Stimulated activated CD4-positive, alpha-beta T cell treated with anti-CD3 and anti-CD28 coated beads, Interleukin-1b, Interleukin-23, amount 100 ng/mL, for 4 hours (primary cell): ENCODE results near the gene CLEC2A.
"Not testable (repeated sequence)": the region's sequence is repeated elsewhere in the genome, so short reads cannot be mapped to it uniquely, and the experiment has no call there.

Source experiments
- DNase-seq, 2 donors: peaks; one replicate each; pipeline ENCODE4 v3.0.0-alpha.2; 2020; ENCODE audit warnings: low read depth in 2 of 2

CLEC2A gene

DNA sequence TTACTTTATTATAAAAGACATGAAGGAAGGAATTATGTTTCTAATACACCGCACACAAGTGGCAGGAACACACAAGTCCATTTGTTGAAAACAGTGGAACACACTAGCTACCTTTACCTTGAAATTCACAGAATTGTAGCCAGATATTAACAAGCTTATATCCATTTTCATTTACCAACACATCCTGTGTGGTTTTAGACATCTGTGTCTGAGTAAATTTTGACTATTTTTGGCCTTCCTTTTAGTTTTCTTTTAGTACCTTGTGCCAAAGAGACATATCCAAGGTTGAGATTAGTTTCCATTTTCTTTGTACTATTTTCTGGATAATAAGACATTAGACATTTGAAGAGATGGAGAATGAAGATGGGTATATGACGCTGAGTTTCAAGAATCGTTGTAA, 50.9 kb downstream of the CLEC2A start, which contains the start of gene KLRF2:
Gene KLRF2 (plus strand): TSS at position 244 of the 400 bp plus-strand sequence. CDS start 107 bp downstream, at position 351.
- no peak for DNase-seq

DNA sequence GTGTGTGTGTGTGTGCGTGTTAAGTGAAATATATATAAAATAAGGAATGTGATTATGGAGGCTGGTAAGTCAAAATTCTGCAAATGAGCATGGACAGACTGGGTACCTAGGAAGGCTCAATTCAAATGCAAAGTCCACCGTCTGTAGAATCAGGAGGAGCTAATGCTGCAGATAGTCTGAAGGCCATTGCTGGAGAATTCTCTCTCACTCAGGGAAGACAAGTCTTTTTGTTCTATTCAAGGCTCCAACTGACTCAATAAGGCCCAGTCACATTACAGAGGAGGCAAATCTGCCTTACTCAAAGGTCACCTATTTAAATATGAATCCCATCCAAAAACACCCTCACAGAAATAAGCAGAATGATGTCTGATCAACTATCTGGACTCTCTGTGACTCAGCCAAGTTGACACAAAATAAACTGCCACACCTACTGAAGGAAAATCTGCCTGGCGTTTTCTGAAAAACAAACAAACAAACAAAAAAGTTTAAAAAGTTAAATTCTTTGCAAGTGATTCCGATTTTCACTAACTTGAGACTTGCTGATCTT, 51.6 kb downstream of the CLEC2A start:
- DNase-seq: no peak

GRCh38 chr12:9876120-9876519, 56.0 kb downstream of the CLEC2A start:
- DNase-seq: not testable (repeated sequence)

GRCh38 chr12:9872742-9873141, 59.4 kb downstream of the CLEC2A start:
- no peak for DNase-seq

GRCh38 chr12:9872162-9872561, 60.0 kb downstream of the CLEC2A start:
- DNase-seq: no peak

GRCh38 chr12:9870286-9870866, 61.8 kb downstream of the CLEC2A start:
- DNase-seq: no peak

DNA sequence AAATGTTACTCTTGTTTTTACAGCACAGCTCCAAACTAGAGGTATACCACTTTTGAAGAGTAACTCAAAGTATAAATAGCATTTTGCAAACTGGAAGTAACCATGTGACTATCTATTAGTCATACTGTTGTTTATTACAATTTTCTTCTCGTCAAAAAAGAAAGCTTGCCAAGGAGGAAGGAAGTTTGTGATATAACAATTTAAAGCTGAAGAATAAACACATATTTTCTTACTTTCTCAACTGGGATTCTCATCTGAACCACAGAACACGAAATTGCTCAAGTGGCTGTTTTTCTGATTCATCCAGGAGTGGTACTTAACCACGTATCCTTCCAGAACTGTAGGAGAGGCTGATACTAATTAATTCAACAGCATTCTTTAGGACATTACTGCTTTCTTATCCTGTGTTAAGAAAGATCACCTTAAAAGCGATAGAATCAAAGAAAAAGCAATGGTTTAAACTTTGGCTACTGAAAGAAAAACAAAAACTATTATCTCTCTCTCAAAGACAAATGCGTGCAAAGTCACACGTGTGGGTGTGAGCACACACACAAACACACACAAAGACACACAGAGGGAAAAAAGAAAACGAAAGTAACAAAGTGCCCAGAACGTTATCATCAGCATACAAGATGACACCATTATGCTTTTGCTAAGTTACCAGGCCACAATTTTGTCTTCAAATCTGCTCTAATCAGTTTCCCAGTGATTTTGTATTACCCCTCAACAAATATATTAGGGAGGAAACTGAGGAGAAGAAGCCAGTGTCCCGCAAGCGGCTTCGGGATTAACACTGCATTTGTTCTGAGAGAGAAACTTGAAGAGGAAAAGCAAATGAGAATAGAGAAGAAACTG, 62.6 kb downstream of the CLEC2A start, which contains the start of gene CLEC2B:
Gene CLEC2B (minus strand): TSS at position 48 of the 855 bp plus-strand sequence.
- DNase-seq: no peak

DNA sequence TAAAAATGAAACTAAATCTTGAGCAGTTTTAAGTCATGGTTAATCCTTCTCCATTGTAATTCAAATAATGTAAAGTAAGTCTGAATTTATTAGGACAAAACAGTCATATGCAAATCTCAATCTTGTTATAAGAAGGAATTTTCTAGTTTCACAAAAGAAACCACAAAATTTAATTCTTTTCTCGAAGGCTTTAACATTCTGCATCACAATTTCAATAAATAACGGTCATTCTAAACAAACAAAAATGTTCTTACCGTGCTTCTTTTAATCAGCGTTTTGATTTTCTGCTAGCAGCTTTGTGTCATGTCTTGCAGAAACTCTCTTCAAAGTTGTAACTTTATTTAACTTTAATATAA, 63.2 kb downstream of the CLEC2A start:
- no peak for DNase-seq

DNA sequence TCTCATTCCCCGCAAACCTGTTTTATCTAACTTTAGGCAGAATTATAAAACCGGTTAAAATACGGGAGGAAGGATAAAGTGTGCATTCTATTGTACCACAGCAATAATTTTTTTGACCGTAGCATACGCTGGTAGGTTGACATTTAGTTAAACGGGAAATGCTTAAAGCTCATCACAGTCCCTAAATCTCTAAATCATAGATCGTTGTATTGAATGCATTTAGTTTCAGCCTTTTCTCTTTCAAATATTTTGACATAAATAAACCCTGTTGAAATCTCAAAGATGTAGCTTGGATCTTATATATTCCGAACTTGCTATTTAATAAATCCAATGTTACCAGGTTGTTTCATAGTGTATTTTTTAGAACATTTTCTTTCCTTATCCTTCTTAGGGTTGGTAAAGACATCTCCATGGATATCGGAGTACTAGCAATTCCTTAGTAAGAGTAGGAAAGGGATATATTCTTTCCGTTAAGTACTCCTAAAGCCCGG, 63.8 kb downstream of the CLEC2A start:
- DNase-seq: no peak

DNA sequence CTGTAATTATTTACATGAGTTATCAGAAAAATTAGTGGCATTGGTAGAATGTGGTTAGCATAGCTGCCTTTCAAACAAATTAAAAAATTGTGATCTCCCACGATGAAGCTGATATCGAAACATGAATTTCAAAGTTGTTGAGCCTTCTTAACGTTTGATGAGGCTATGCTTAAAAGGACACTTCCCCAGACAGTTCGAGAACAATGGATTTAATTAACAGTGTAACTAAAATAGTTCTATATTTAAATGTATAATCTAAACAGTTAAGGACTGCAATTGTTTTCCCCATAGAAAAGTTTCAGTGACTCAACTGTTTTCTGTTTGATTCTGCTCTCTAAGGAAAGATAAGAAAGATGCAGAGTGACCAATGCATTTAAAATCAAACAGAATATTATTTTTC, 64.6 kb downstream of the CLEC2A start:
- DNase-seq: no peak

DNA sequence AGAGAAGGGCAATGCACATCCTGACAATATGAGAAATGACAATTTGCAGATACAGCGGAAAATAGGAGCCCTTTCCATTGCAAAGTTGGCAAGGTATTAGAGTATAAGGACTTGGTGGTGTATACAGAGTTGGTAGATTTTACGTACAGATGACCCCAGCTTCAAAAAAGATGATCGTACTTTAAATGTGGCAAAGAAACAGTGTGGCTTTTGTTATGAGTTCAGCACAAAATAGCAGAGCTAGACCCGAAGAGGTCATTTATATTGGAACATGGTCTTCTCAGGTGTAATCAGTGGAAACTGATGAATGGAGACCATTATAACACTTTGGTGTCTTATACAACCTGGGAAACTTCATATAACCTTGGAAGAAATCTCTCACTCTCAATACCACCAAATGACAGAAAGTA, 65.3 kb downstream of the CLEC2A start:
- DNase-seq: no peak

DNA sequence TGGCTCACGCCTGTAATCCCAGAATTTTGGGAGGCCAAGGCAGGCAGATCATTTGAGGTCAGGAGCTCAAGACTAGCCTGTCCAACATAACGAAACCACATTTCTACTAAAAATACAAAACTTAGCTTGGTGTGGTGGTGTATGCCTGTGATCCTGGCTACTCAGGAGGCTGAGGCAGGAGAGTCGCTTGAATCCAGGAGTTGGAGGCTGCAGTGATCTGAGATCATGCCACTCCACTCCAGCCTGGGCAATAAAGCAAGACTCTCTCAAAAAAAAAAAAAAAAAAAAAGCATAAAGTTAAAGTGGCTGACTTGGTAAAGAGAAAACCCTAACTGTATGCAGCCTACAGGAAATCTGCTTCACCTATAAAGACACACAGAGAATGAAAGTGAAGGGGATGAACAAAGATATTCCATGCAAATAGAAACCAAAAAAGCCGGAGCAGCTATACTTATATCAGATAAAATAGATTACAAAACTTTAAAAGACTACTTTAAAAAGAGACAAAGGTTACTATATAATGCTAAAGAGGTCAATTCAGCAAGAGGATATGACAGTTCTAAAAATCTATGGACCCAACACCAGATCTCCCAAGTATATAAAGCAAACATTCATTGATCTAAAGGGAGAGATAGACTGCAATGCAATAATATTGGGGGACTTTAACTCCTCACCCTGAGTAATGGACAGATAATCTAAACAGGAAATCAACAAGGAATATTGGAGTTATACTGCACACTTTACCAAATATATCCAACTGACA, 67.1 kb downstream of the CLEC2A start:
- DNase-seq: no peak
